DOHH2 (cell line): Measurements from ENCODE around the gene RPRD1B.

Source experiments
- H3F3A ChIP-seq: fragments of 200-600 bp; sonication (generic), shearing (Covaris generic); 2 replicates; pipeline ENCODE4 v1.6.0; 2016; ENCODE audit warnings: antibody characterized with exemption, mild to moderate bottlenecking; ENCODE audit not compliant: control insufficient read depth, insufficient read depth
- H3K27ac ChIP-seq: fragments of 200-600 bp; sonication (generic); 2 replicates; pipeline ENCODE4 v1.5.1; 2014; ENCODE audit warnings: low read depth, mild to moderate bottlenecking, low read length, moderate library complexity
- H3K27me3 ChIP-seq: fragments of 200-600 bp; sonication (generic); 2 replicates; pipeline ENCODE4 v1.6.1; 2014; ENCODE audit warnings: mild to moderate bottlenecking, low read length, mixed read lengths; ENCODE audit not compliant: control insufficient read depth
- H3K36me3 ChIP-seq: fragments of 200-600 bp; sonication (generic); 2 replicates; pipeline ENCODE4 v1.6.1; 2014; ENCODE audit warnings: mild to moderate bottlenecking, low read length, moderate library complexity, mixed read lengths; ENCODE audit not compliant: control insufficient read depth
- H3K4me1 ChIP-seq: fragments of 200-600 bp; sonication (generic); 2 replicates; pipeline ENCODE4 v1.6.1; 2014; ENCODE audit warnings: mild to moderate bottlenecking, low read length, mixed read lengths; ENCODE audit not compliant: control insufficient read depth
- H3K4me2 ChIP-seq: fragments of 200-600 bp; sonication (generic); 2 replicates; pipeline ENCODE4 v1.6.0; 2014; ENCODE audit warnings: mild to moderate bottlenecking, low read length, moderate library complexity
- H3K4me3 ChIP-seq: fragments of 200-600 bp; sonication (generic); 2 replicates; pipeline ENCODE4 v1.5.1; 2014; ENCODE audit warnings: mild to moderate bottlenecking, low read length, mixed read lengths
- H3K79me2 ChIP-seq: fragments of 200-600 bp; sonication (generic); 2 replicates; pipeline ENCODE4 v1.6.1; 2014; ENCODE audit warnings: mild to moderate bottlenecking, low read length, mixed read lengths; ENCODE audit not compliant: control insufficient read depth
- H3K9me2 ChIP-seq: fragments of 200-600 bp; sonication (generic); replicated peaks from 2 replicates; pipeline ENCODE4 v1.6.1; 2014; ENCODE audit warnings: mild to moderate bottlenecking, low read length, mixed read lengths; ENCODE audit not compliant: control insufficient read depth
- H3K9me3 ChIP-seq: fragments of 200-600 bp; sonication (generic); 2 replicates; pipeline ENCODE4 v1.6.1; 2014; ENCODE audit warnings: antibody characterized with exemption, low read length, mixed read lengths; ENCODE audit not compliant: control insufficient read depth, insufficient read depth
- H4K20me1 ChIP-seq: fragments of 200-600 bp; sonication (generic); 2 replicates; pipeline ENCODE4 v1.6.0; 2014; ENCODE audit warnings: low read depth, mild to moderate bottlenecking, antibody characterized with exemption, low read length, moderate library complexity; ENCODE audit not compliant: control insufficient read depth, insufficient read depth
- EZH2phosphoT487 ChIP-seq: fragments of 200-600 bp; sonication (generic); IDR thresholded peaks from 2 replicates; pipeline ENCODE4 v1.6.1; 2017; ENCODE audit warnings: borderline replicate concordance, mild to moderate bottlenecking, antibody characterized with exemption, low read length, moderate library complexity, mixed read lengths
- TF ChIP-seq, protein P1 (sequence below): fragments of 200-600 bp; sonication (generic); IDR thresholded peaks from one replicate; pipeline ENCODE4 v1.5.1; 2014; ENCODE audit warnings: antibody characterized with exemption, mild to moderate bottlenecking, low read depth, low read length; ENCODE audit not compliant: poor library complexity, severe bottlenecking

The RPRD1B gene

DNA sequence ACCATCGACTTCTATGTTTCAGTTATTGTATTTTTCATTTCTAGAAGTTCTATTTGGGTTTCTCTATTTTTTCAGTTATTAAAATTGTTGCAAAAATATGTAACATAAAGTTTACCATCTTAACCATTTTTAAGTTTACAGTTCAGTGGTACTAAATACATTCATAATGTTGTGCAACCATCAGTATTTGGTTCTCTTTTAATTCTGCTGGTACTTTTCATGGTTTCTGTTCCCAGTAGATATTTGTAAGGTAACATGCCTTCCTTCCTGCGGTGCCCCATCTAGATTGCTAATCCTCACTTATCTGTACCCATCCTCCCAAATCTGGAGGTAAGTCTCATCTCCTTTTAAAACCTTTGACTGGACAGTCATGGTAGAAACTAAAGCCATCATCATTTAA lies 83.7 kb downstream of the RPRD1B start:
- no peak overlapping the region for H3K4me2 ChIP-seq
- H3K27me3 ChIP-seq, result peaks cover 7% of the 10 kb centered on the region
- no peaks in the 10 kb centered on the region for H4K20me1 ChIP-seq
- H3K4me1 ChIP-seq, result no peaks in the 10 kb centered on the region
- no peak overlapping the region for H3K4me3 ChIP-seq
- no peaks in the 10 kb centered on the region for H3K9me2 ChIP-seq
- H3K27ac ChIP-seq, result no peak overlapping the region
- H3K9me3 ChIP-seq, result no peaks in the 10 kb centered on the region
- no peaks in the 10 kb centered on the region for H3K79me2 ChIP-seq
- no peaks in the 10 kb centered on the region for H3F3A ChIP-seq
- H3K36me3 ChIP-seq, result no peaks in the 10 kb centered on the region
- TF ChIP-seq, protein P1, sequence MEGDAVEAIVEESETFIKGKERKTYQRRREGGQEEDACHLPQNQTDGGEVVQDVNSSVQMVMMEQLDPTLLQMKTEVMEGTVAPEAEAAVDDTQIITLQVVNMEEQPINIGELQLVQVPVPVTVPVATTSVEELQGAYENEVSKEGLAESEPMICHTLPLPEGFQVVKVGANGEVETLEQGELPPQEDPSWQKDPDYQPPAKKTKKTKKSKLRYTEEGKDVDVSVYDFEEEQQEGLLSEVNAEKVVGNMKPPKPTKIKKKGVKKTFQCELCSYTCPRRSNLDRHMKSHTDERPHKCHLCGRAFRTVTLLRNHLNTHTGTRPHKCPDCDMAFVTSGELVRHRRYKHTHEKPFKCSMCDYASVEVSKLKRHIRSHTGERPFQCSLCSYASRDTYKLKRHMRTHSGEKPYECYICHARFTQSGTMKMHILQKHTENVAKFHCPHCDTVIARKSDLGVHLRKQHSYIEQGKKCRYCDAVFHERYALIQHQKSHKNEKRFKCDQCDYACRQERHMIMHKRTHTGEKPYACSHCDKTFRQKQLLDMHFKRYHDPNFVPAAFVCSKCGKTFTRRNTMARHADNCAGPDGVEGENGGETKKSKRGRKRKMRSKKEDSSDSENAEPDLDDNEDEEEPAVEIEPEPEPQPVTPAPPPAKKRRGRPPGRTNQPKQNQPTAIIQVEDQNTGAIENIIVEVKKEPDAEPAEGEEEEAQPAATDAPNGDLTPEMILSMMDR, result no peak
- no peak for TF ChIP-seq EZH2phosphoT487

DNA sequence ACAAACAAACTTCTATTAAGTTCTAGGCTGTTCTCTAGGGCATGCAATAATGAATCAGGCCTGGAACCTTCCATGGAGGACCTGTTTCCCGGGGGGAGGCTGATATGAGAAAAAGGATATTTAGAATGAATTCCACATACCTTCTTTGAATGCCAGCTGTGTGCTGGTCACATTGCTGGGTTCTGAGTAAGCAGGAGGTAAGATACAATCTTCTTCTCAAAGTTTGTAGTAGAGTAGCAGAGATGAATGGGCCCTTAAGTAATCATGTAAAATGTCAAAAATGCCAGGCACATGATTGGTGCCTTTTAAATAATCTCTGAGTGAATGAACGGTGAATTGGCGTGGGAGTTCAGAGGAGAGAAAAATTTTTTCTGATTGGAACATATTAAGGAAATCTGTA lies 84.1 kb downstream of the RPRD1B start:
- Histone ChIP-seq H3K27ac (no peak overlapping the region), H3K4me2 (no peak overlapping the region), H3K4me1 (no peaks in the 10 kb centered on the region), H3K36me3 (no peaks in the 10 kb centered on the region), H3K79me2 (no peaks in the 10 kb centered on the region), H3K27me3 (peaks cover 7% of the 10 kb centered on the region), H4K20me1 (no peaks in the 10 kb centered on the region), H3F3A (no peaks in the 10 kb centered on the region), H3K9me3 (no peaks in the 10 kb centered on the region), H3K9me2 (no peaks in the 10 kb centered on the region), H3K4me3 (no peak overlapping the region)
- no peak for TF ChIP-seq EZH2phosphoT487
- TF ChIP-seq, protein P1, result no peak

DNA sequence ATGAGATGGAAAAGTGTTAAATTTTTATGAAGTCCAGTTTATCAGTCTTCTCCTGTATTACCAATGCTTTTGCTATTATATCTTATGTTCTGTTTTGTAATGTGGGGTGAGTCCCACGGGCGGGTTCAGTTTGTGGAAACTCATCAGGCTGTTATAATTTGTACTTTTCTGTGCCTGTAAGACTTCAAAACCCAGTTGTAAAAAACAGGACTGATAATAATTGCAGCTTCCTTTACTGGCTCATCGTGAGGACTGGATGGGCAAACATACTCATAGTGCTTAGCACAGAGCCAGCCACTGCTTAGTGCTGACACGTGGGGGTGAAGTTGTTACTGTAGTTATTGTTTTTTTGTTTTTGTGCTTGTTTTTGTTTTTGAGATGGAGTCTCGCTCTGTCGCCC lies 85.9 kb downstream of the RPRD1B start:
- no peaks in the 10 kb centered on the region for H3K79me2 ChIP-seq
- H3F3A ChIP-seq, result no peaks in the 10 kb centered on the region
- no peak overlapping the region for H3K27ac ChIP-seq
- H3K9me2 ChIP-seq, result no peaks in the 10 kb centered on the region
- H3K4me3 ChIP-seq, result no peak overlapping the region
- no peaks in the 10 kb centered on the region for H3K36me3 ChIP-seq
- no peaks in the 10 kb centered on the region for H4K20me1 ChIP-seq
- H3K4me1 ChIP-seq, result no peaks in the 10 kb centered on the region
- H3K27me3 ChIP-seq, result peaks cover 7% of the 10 kb centered on the region
- H3K4me2 ChIP-seq, result no peak overlapping the region
- TF ChIP-seq, protein P1, result no peak
- TF ChIP-seq EZH2phosphoT487, result no peak
- no peaks in the 10 kb centered on the region for H3K9me3 ChIP-seq

DNA sequence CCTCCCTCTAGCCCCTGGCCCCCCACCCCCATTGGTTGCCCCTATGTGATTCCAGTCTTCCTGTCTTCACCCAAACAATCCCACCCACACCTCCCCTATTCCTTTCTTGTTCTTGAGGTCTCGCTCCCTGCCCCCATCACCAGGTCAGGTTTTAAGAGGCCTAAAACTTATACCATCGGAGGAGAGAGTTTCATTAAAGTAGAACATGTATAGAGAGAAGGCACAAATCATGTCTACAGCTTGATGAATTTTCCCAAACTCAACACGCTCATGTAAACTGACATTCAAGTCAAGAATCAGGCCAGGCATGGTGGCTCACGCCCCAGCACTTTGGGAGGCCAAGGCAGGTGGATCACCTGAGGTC lies 87.1 kb downstream of the RPRD1B start:
- Histone ChIP-seq H3K4me1 (no peaks in the 10 kb centered on the region), H3K36me3 (no peaks in the 10 kb centered on the region), H3K9me2 (no peaks in the 10 kb centered on the region), H3K4me3 (no peak overlapping the region), H3K79me2 (no peaks in the 10 kb centered on the region), H3F3A (no peaks in the 10 kb centered on the region), H4K20me1 (no peaks in the 10 kb centered on the region), H3K27me3 (peaks cover 7% of the 10 kb centered on the region), H3K27ac (no peak overlapping the region), H3K9me3 (no peaks in the 10 kb centered on the region), H3K4me2 (no peak overlapping the region)
- TF ChIP-seq, protein P1, result no peak
- no peak for TF ChIP-seq EZH2phosphoT487
